Measurements from ENCODE around the gene SLCO3A1. TPM values are rescaled to one million over a fixed set of nuclear protein-coding genes. Genes with fewer than 3 reads are reported as not detected.

Gene SLCO3A1
- total and polyA plus RNA-seq, 4 donors: 1.6 to 3.6 (median 2.4) TPM

DNA sequence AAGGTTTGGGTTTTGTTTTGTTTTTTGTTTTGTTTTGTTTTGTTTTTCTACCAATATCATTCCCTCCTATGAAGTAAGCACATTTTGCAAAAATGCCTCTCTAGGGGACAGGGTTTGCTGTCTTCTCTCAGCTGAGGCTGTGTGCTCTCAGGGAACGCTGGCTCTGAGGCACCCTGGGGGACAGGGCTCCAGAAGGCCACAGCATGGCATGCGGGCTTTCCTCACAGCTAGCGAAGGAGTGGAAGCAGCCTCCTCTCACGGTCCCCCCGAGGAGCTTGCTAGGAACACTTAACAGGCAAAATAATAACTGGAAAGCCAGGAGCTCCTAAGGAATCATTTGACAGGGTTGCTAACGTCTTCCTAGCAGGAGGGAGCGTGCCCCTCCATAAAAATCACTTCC is 312.5 kb downstream of the SLCO3A1 start:
- Histone ChIP-seq H3K27ac (ENCODE audit: low read depth in 1 of 2, low read length in 2 of 2) (peak overlapping the region in 1 of 2 donors; percentile 33), H3K9me3 (ENCODE audit: control insufficient read depth in 4 of 4, low read length in 3 of 4) (no peaks in the 10 kb centered on the region), H3K4me1 (ENCODE audit: control insufficient read depth in 4 of 4, insufficient read depth in 4 of 4, low read length in 3 of 4) (peaks cover 10 to 53% (median 38%) of the 10 kb centered on the region in 4 donors), H3K9ac (ENCODE audit: low read depth in 1 of 2, low read length in 2 of 2) (no peak overlapping the region), H3K27me3 (ENCODE audit: control insufficient read depth in 4 of 4, insufficient read depth in 4 of 4, low read length in 3 of 4) (no peaks in the 10 kb centered on the region), H3K36me3 (ENCODE audit: control insufficient read depth in 4 of 4, insufficient read depth in 3 of 4, low read depth in 1 of 4, low read length in 3 of 4) (no peaks in the 10 kb centered on the region), H3K4me3 (ENCODE audit: low read depth in 1 of 3, low read length in 3 of 3) (no peak overlapping the region)
- TF ChIP-seq, protein P1, sequence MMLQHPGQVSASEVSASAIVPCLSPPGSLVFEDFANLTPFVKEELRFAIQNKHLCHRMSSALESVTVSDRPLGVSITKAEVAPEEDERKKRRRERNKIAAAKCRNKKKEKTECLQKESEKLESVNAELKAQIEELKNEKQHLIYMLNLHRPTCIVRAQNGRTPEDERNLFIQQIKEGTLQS (IDR thresholded peaks at IDR 0.05): no peak
- TF ChIP-seq GABPA (IDR thresholded peaks at IDR 0.05 in 1 of 2, conservative IDR thresholded peaks at IDR 0.05 in 1 of 2): no peak
- TF ChIP-seq HNF4G (IDR thresholded peaks at IDR 0.05): no peak
- TF ChIP-seq SP1 (IDR thresholded peaks at IDR 0.05): no peak
- no peak for TF ChIP-seq TAF1 (conservative IDR thresholded peaks at IDR 0.05)
- no peak for TF ChIP-seq RAD21 (IDR thresholded peaks at IDR 0.05)
- TF ChIP-seq YY1 (IDR thresholded peaks at IDR 0.05): no peak
- TF ChIP-seq, protein P2, sequence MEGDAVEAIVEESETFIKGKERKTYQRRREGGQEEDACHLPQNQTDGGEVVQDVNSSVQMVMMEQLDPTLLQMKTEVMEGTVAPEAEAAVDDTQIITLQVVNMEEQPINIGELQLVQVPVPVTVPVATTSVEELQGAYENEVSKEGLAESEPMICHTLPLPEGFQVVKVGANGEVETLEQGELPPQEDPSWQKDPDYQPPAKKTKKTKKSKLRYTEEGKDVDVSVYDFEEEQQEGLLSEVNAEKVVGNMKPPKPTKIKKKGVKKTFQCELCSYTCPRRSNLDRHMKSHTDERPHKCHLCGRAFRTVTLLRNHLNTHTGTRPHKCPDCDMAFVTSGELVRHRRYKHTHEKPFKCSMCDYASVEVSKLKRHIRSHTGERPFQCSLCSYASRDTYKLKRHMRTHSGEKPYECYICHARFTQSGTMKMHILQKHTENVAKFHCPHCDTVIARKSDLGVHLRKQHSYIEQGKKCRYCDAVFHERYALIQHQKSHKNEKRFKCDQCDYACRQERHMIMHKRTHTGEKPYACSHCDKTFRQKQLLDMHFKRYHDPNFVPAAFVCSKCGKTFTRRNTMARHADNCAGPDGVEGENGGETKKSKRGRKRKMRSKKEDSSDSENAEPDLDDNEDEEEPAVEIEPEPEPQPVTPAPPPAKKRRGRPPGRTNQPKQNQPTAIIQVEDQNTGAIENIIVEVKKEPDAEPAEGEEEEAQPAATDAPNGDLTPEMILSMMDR (IDR thresholded peaks at IDR 0.05; ENCODE audit: low read depth, low read length, missing input control): no peak
- no peak for TF ChIP-seq NR2F2 (IDR thresholded peaks at IDR 0.05)
- no peak for TF ChIP-seq FOXA1 (IDR thresholded peaks at IDR 0.05)
- WGBS: 93% methylated on average over 7 of the region's 7 CpGs
- no peak for DNase-seq (ENCODE audit: low spot score)

DNA sequence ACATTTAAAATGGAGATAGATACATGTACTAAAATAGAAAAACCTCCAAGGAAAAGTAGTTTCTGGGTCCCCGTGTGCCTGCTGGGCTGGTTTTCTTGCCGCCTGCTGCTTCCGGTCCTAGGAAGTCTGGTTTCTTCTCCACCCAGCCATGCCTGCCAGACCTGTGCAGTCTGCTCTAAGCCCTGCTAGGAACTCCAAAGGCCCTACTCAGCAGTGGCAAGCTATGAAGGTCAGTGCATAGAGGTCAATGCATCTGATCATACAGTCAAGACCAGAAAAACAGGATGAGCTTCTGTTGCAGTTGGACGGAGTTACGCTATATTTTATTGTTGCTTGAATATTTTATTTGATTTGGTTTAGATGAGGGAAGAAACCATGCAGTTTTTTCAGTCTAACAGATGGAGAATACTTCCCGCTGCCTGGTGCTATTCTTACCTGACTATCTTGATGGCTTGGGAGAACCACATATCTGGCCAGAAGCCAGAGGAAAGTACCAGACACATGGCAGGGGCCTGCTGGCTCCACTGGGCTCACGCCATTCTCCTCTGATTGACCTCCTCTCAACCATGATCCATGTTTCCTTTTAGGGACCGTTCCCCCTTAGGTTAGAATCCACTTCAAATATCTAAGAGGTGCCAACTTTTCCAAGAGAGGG is 313.4 kb downstream of the SLCO3A1 start:
- no peak overlapping the region for H3K4me3 ChIP-seq (ENCODE audit: low read depth in 1 of 3, low read length in 3 of 3)
- TF ChIP-seq SP1 (IDR thresholded peaks at IDR 0.05) (no peak), HNF4G (IDR thresholded peaks at IDR 0.05) (no peak), FOXA1 (IDR thresholded peaks at IDR 0.05) (no peak), RXRA (IDR thresholded peaks at IDR 0.05) (no peak), EGR1 (IDR thresholded peaks at IDR 0.05; ENCODE audit: low read depth in 2 of 2) (no peak), RAD21 (IDR thresholded peaks at IDR 0.05) (no peak), JUND (IDR thresholded peaks at IDR 0.05) (no peak), GABPA (IDR thresholded peaks at IDR 0.05 in 1 of 2, conservative IDR thresholded peaks at IDR 0.05 in 1 of 2) (no peak), FOXA2 (IDR thresholded peaks at IDR 0.05) (no peak), NR2F2 (IDR thresholded peaks at IDR 0.05) (no peak), TAF1 (conservative IDR thresholded peaks at IDR 0.05) (no peak), YY1 (IDR thresholded peaks at IDR 0.05) (no peak)
- TF ChIP-seq, protein P1 (IDR thresholded peaks at IDR 0.05): no peak
- TF ChIP-seq, protein P2 (IDR thresholded peaks at IDR 0.05; ENCODE audit: low read depth, low read length, missing input control): no peak
- TF ChIP-seq, protein P3, sequence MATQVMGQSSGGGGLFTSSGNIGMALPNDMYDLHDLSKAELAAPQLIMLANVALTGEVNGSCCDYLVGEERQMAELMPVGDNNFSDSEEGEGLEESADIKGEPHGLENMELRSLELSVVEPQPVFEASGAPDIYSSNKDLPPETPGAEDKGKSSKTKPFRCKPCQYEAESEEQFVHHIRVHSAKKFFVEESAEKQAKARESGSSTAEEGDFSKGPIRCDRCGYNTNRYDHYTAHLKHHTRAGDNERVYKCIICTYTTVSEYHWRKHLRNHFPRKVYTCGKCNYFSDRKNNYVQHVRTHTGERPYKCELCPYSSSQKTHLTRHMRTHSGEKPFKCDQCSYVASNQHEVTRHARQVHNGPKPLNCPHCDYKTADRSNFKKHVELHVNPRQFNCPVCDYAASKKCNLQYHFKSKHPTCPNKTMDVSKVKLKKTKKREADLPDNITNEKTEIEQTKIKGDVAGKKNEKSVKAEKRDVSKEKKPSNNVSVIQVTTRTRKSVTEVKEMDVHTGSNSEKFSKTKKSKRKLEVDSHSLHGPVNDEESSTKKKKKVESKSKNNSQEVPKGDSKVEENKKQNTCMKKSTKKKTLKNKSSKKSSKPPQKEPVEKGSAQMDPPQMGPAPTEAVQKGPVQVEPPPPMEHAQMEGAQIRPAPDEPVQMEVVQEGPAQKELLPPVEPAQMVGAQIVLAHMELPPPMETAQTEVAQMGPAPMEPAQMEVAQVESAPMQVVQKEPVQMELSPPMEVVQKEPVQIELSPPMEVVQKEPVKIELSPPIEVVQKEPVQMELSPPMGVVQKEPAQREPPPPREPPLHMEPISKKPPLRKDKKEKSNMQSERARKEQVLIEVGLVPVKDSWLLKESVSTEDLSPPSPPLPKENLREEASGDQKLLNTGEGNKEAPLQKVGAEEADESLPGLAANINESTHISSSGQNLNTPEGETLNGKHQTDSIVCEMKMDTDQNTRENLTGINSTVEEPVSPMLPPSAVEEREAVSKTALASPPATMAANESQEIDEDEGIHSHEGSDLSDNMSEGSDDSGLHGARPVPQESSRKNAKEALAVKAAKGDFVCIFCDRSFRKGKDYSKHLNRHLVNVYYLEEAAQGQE (IDR thresholded peaks at IDR 0.05): no peak
- TF ChIP-seq, protein P4, sequence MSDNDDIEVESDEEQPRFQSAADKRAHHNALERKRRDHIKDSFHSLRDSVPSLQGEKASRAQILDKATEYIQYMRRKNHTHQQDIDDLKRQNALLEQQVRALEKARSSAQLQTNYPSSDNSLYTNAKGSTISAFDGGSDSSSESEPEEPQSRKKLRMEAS (IDR thresholded peaks at IDR 0.05): no peak
- DNase-seq (ENCODE audit: low spot score): no peak
- peak overlapping the region; percentile 22 to 26 for H3K27ac ChIP-seq (ENCODE audit: low read depth in 1 of 2, low read length in 2 of 2)
- no peaks in the 10 kb centered on the region for H3K27me3 ChIP-seq (ENCODE audit: control insufficient read depth in 4 of 4, insufficient read depth in 4 of 4, low read length in 3 of 4)
- 91% methylated on average over 8 of the region's 8 CpGs for WGBS
- no peaks in the 10 kb centered on the region for H3K36me3 ChIP-seq (ENCODE audit: control insufficient read depth in 4 of 4, insufficient read depth in 3 of 4, low read depth in 1 of 4, low read length in 3 of 4)
- no peak overlapping the region for H3K9ac ChIP-seq (ENCODE audit: low read depth in 1 of 2, low read length in 2 of 2)
- peaks cover 11 to 62% (median 44%) of the 10 kb centered on the region in 4 donors for H3K4me1 ChIP-seq (ENCODE audit: control insufficient read depth in 4 of 4, insufficient read depth in 4 of 4, low read length in 3 of 4)
- H3K9me3 ChIP-seq (ENCODE audit: control insufficient read depth in 4 of 4, low read length in 3 of 4): no peaks in the 10 kb centered on the region
